Measurements from ENCODE around the gene URI1. TPM values are rescaled to one million over a fixed set of nuclear protein-coding genes. Genes with fewer than 3 reads are reported as not detected.
"Not testable (repeated sequence)": the region's sequence is repeated elsewhere in the genome, so short reads cannot be mapped to it uniquely, and the experiment has no call there.

URI1 gene
- total and polyA plus RNA-seq, 5 experiments from 2014 or later = 17.3 to 98.4 (median 41.7) TPM

- POLR2A ChIA-PET = interaction anchor here (0.6 to 1.9 kb wide), 2 partner anchors 64 to 339 kb away, joined by 6 to 9 read pairs; partner anchors contain the start of gene POP4
- H3K4me1 Mint-ChIP-seq = peaks cover 32 to 67% (median 61%) of the 10 kb centered on the region in 4 donors
Observed at GRCh38 chr19:29944390-29945012, 2.5 kb downstream of the URI1 start.

GRCh38 chr19:29945017-29945416 is 3.0 kb downstream of the URI1 start:
- no peak for ATAC-seq
- Mint-ChIP-seq H3K27me3 (no peaks in the 10 kb centered on the region), H3K4me1 (peaks cover 32 to 69% (median 65%) of the 10 kb centered on the region in 4 donors), H3K9me3 (peaks cover 0 to 3% (median 0%) of the 10 kb centered on the region in 9 donors), H3K4me3 (peak overlapping the region; percentile 17 to 95 (median 74)), H3K27ac (peak overlapping the region in 9 of 10 donors; percentile 25 to 91 (median 46)), H3K36me3 (peaks cover 0 to 9% (median 7%) of the 10 kb centered on the region in 3 donors)
- DNase-seq = no peak
- POLR2A ChIA-PET = interaction anchor here (0.6 to 1.9 kb wide), 2 partner anchors 64 to 339 kb away, joined by 6 to 9 read pairs; partner anchors contain the start of gene POP4

More at GRCh38 chr19:29944390-29945012, 2.5 kb downstream of the URI1 start:
- Mint-ChIP-seq H3K36me3 (peaks cover 0 to 9% (median 7%) of the 10 kb centered on the region in 3 donors), H3K27me3 (peaks cover 0 to 3% (median 0%) of the 10 kb centered on the region in 5 donors), H3K27ac (peak overlapping the region in 6 of 10 donors; percentile 24 to 91 (median 66)), H3K4me3 (peak overlapping the region; percentile 9 to 95 (median 74)), H3K9me3 (peaks cover 0 to 3% (median 0%) of the 10 kb centered on the region in 9 donors)
- no peak for DNase-seq
- ATAC-seq = no peak

- H3K4me3 Mint-ChIP-seq = peak overlapping the region; percentile 17 to 95 (median 74)
- DNase-seq (no peak), ATAC-seq (no peak)
- POLR2A ChIA-PET = interaction anchor here (0.6 to 1.9 kb wide), 2 partner anchors 65 to 339 kb away, joined by 6 to 9 read pairs; partner anchors contain the start of gene POP4
- no peaks in the 10 kb centered on the region for H3K27me3 Mint-ChIP-seq
- peaks cover 0 to 3% (median 0%) of the 10 kb centered on the region in 9 donors for H3K9me3 Mint-ChIP-seq
- peak overlapping the region in 9 of 10 donors; percentile 14 to 91 (median 46) for H3K27ac Mint-ChIP-seq
- H3K4me1 Mint-ChIP-seq = peaks cover 33 to 73% (median 68%) of the 10 kb centered on the region in 4 donors
- peaks cover 3 to 9% (median 8%) of the 10 kb centered on the region in 3 donors for H3K36me3 Mint-ChIP-seq
Observed at GRCh38 chr19:29945433-29945832, 3.4 kb downstream of the URI1 start.

GRCh38 chr19:29946645-29947044 is 4.6 kb downstream of the URI1 start:
- H3K9me3 Mint-ChIP-seq = peaks cover 0 to 3% (median 0%) of the 10 kb centered on the region in 9 donors
- POLR2A ChIA-PET = interaction anchor here (1.0 kb wide), 1 partner anchor 11 kb away, joined by 3 read pairs; no protein-coding TSS in a partner anchor
- peak overlapping the region in 9 of 10 donors; percentile 3 to 59 (median 38) for H3K4me3 Mint-ChIP-seq
- peak overlapping the region in 9 of 10 donors; percentile 5 to 72 (median 49) for H3K27ac Mint-ChIP-seq
- H3K36me3 Mint-ChIP-seq = peaks cover 7 to 13% (median 9%) of the 10 kb centered on the region in 3 donors
- no peaks in the 10 kb centered on the region for H3K27me3 Mint-ChIP-seq
- DNase-seq (peak in 1 of 10 donors; percentile 7), ATAC-seq (no peak)
- peaks cover 33 to 76% (median 72%) of the 10 kb centered on the region in 4 donors for H3K4me1 Mint-ChIP-seq

- Mint-ChIP-seq H3K9me3 (peaks cover 0 to 3% (median 0%) of the 10 kb centered on the region in 9 donors), H3K27me3 (no peaks in the 10 kb centered on the region), H3K27ac (peak overlapping the region in 7 of 10 donors; percentile 10 to 78 (median 56)), H3K36me3 (peaks cover 7 to 19% (median 9%) of the 10 kb centered on the region in 3 donors), H3K4me1 (peaks cover 39 to 82% (median 78%) of the 10 kb centered on the region in 4 donors), H3K4me3 (peak overlapping the region in 5 of 10 donors; percentile 8 to 48 (median 30))
- DNase-seq = no peak
- ATAC-seq = no peak
- POLR2A ChIA-PET = no interaction called here
Observed at GRCh38 chr19:29947871-29948270, 5.8 kb downstream of the URI1 start.

GRCh38 chr19:29948759-29949470 is 6.9 kb downstream of the URI1 start:
- H3K9me3 Mint-ChIP-seq, ATAC-seq, H3K4me3 Mint-ChIP-seq, DNase-seq, H3K27me3 Mint-ChIP-seq, POLR2A ChIA-PET: not testable (repeated sequence)
- Mint-ChIP-seq H3K4me1 (peaks cover 41 to 80% (median 76%) of the 10 kb centered on the region in 4 donors), H3K36me3 (peaks cover 7 to 22% (median 11%) of the 10 kb centered on the region in 3 donors), H3K27ac (peak overlapping the region in 3 of 10 donors; percentile 52 to 64 (median 53))

- no peak overlapping the region for H3K4me3 Mint-ChIP-seq
- ATAC-seq = no peak
- H3K4me1 Mint-ChIP-seq = peaks cover 28 to 74% (median 68%) of the 10 kb centered on the region in 4 donors
- no peak for DNase-seq
- H3K36me3 Mint-ChIP-seq = peaks cover 7 to 33% (median 15%) of the 10 kb centered on the region in 3 donors
- H3K27me3 Mint-ChIP-seq = no peaks in the 10 kb centered on the region
- POLR2A ChIA-PET = no interaction called here
- peak overlapping the region in 4 of 10 donors; percentile 1 to 60 (median 18) for H3K27ac Mint-ChIP-seq
- H3K9me3 Mint-ChIP-seq = peaks cover 0 to 3% (median 0%) of the 10 kb centered on the region in 9 donors
Observed at GRCh38 chr19:29952177-29952576, 10.1 kb downstream of the URI1 start.

- H3K27me3 Mint-ChIP-seq = no peaks in the 10 kb centered on the region
- peaks cover 7 to 36% (median 14%) of the 10 kb centered on the region in 3 donors for H3K36me3 Mint-ChIP-seq
- H3K9me3 Mint-ChIP-seq = peaks cover 0 to 3% (median 0%) of the 10 kb centered on the region in 9 donors
- H3K4me3 Mint-ChIP-seq = peak overlapping the region in 2 of 10 donors; percentile 7 to 12
- H3K4me1 Mint-ChIP-seq = peaks cover 27 to 73% (median 67%) of the 10 kb centered on the region in 4 donors
- POLR2A ChIA-PET = no interaction called here
- H3K27ac Mint-ChIP-seq = peak overlapping the region in 4 of 10 donors; percentile 0 to 30 (median 8)
- no peak for DNase-seq
- no peak for ATAC-seq
Observed at GRCh38 chr19:29952646-29953045, 10.6 kb downstream of the URI1 start.

- DNase-seq (no peak), ATAC-seq (no peak)
- Mint-ChIP-seq H3K4me1 (peaks cover 22 to 72% (median 63%) of the 10 kb centered on the region in 4 donors), H3K27me3 (no peaks in the 10 kb centered on the region), H3K4me3 (peak overlapping the region in 1 of 10 donors; percentile 4), H3K9me3 (no peaks in the 10 kb centered on the region), H3K36me3 (peaks cover 7 to 34% (median 8%) of the 10 kb centered on the region in 3 donors), H3K27ac (peak overlapping the region in 2 of 10 donors; percentile 7 to 29)
- POLR2A ChIA-PET = interaction anchor here (1.0 kb wide), 1 partner anchor 12 kb away, joined by 5 read pairs; no protein-coding TSS in a partner anchor
Observed at GRCh38 chr19:29953352-29954247, 11.6 kb downstream of the URI1 start.

- POLR2A ChIA-PET = no interaction called here
Observed at GRCh38 chr19:29956855-29957254, 14.8 kb downstream of the URI1 start.

GRCh38 chr19:29961311-29961710 is 19.3 kb downstream of the URI1 start:
- ATAC-seq (no peak), DNase-seq (no peak)
- POLR2A ChIA-PET = no interaction called here
- Mint-ChIP-seq H3K27ac (no peak overlapping the region), H3K9me3 (no peaks in the 10 kb centered on the region), H3K4me1 (peaks cover 34 to 84% (median 78%) of the 10 kb centered on the region in 4 donors), H3K27me3 (no peaks in the 10 kb centered on the region), H3K4me3 (peak overlapping the region in 4 of 10 donors; percentile 21 to 45 (median 28)), H3K36me3 (peaks cover 8 to 28% (median 9%) of the 10 kb centered on the region in 3 donors)

More at GRCh38 chr19:29956855-29957254, 14.8 kb downstream of the URI1 start:
- H3K27ac Mint-ChIP-seq = no peak overlapping the region
- peak overlapping the region in 1 of 10 donors; percentile 47 for H3K4me3 Mint-ChIP-seq
- no peak for ATAC-seq
- H3K36me3 Mint-ChIP-seq = peaks cover 8 to 42% (median 11%) of the 10 kb centered on the region in 3 donors
- DNase-seq = no peak
- no peaks in the 10 kb centered on the region for H3K9me3 Mint-ChIP-seq
- H3K4me1 Mint-ChIP-seq = peaks cover 20 to 75% (median 61%) of the 10 kb centered on the region in 4 donors
- no peaks in the 10 kb centered on the region for H3K27me3 Mint-ChIP-seq

All from naive thymus-derived CD8-positive, alpha-beta T cell (primary cell).